HG03159 (cell line): ENCODE results near the gene TNFAIP2.
"Not testable (repeated sequence)": the region's sequence is repeated elsewhere in the genome, so short reads cannot be mapped to it uniquely, and the experiment has no call there.

Experiments
- ATAC-seq: cut with Tn5 transposase; IDR thresholded peaks from one replicate; pipeline ENCODE4 v1.9.1; 2021; ENCODE audit warnings: mild to moderate bottlenecking, moderate library complexity; ENCODE audit not compliant: unreplicated experiment

TNFAIP2 gene

GRCh38 chr14:103107455-103107854 is 15.8 kb upstream of the TNFAIP2 start:
- no peak for ATAC-seq

GRCh38 chr14:103107941-103108748 is 15.1 kb upstream of the TNFAIP2 start:
- ATAC-seq, result no peak

DNA sequence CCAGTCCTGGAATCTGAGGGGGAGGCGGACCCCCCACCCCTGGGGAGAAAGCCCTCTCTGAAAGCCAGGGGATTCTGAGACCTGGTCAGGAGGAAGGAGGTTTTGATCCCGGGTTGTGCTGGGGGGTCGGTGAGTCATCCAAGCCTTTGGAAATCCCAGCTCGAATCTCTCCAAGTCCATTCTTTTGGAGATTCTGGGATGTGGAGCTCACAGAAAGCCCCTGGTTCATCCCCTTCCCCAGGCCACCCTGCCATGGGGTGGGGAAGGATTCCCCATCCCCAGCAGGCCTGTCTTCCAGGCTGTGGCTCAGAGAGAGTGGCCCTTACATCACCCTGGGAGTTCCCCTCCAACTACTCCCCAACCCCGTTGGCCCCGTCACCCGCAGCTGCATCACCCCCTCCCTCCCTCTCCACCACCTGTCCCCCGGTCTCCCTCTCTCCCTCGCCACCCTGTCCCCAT is 14.5 kb upstream of the TNFAIP2 start:
- ATAC-seq, result no peak

DNA sequence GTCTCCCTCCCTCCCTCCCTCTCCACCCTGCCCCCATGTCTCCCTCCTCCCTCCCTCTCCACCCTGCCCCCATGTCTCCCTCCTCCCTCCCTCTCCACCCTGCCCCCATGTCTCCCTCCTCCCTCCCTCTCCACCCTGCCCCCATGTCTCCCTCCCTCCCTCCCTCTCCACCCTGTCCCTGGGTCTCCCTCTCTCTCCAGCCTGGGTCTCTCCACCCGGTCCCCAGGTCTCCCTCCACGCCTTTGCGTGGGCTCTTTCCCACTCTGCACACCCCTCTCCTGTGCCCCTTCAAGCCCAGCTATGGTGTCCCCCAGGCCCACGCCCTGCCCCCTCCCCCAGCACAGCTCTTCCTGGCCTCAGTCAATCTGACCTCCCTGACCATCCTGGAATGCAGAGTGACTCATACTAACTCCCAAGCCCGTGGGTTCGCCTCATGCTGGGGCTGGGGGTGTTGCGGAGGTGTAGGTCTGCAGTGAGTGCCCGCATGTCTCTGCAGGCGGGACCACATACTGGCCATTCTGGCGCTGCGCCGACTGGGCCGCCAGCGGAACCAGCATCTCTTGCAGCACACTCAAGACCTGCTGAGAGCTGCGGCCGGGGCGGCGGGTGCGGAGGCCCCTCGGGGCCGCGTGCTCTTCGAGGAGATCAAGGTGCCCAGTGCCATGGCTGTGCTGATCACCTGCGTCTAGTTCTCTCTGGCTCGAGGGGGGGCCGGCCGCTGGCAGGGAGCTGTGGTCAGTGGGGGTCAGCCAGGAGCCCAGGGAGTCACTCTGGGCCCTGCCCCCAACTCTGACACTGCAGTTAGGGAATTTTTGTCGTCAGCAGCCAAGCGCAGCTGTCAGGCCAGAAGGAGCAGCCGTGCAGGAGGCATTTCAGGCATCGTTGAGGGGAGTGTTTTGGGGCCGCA is 13.5 kb upstream of the TNFAIP2 start:
- ATAC-seq, result no peak

- ATAC-seq, result no peak
These were observed 12.5 kb upstream of the TNFAIP2 start for GRCh38 chr14:103110681-103111231.

DNA sequence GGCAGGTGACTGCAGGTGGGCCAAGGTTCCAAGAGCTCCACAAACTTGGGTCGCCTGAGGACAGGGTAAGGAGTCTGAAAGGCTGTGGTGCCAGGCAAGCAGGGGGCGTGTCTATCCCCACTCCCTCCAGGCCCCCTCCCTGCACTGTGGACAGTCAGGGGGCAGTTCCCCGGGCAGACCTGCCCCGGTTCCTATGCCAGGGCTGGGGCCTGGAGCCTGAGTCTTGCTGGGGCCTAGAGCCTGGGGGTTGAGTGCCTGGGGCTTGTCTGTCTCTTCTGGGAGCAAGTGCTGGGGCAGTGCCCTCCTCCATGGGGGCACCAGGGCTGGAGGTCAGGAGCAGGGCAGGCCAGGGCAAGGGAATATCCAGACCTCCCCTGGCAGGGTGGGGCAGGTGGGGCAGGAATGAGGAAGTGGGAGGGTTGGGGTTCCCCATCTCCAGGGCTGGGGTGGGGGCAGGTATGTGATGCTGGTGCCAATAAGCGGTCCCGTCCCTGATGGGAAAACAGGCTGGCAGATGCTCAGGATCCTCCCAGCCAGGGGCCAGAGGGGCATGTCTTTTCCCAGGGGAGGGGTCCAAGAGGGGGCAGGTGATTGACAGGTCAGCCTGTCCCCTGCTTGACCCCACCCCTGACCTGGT is 11.9 kb upstream of the TNFAIP2 start:
- no peak for ATAC-seq

- no peak for ATAC-seq
These were observed 10.6 kb upstream of the TNFAIP2 start for GRCh38 chr14:103112400-103113243.

GRCh38 chr14:103113303-103113702 is 10.0 kb upstream of the TNFAIP2 start:
- no peak for ATAC-seq

DNA sequence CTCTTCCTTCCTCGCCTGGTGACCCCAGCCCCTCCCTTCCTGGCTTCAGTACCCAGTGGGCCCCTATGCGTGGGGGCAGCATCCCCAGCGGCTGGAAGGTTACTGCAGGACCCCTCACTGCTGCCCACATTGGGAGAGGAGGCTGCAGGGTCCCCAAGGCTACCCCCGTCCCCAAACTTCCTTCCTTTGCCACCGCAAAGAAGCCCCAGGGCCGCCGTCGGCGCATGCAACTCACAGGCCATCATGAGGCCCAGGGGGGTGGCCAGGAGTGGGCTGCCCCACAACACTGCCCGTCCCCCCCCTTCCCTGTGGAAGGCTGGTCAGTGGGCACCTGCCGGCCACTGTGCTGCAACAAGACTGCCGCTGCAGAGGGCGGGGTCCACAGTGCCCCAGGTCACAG is 9.5 kb upstream of the TNFAIP2 start:
- no peak for ATAC-seq

DNA sequence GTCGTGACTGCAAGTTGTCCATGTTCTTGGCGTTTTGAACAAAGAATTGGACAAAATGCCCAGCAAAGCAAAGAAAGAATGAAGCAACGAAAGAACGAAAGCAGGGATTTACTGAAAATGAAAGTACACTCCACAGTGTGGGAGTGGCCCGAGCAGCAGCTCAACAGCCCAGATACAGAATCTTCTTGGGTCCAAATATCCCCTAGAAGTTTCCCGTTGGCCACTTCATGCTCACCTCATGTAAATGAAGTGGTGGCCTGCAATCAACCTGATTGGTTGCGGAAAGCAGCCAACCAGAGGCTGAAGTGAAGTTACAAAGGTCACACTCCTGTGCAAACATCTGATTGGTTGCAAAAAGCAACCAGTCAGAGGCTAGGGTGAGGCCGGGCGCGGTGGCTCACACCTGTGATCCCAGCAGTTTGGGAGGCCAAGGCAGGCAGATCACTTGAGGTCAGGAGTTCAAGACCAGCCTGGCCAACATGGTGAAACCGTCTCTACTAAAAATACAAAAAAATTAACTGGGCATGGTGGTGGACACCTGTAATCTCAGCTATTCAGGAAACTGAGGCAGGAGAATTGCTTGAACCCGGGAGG is 8.1 kb upstream of the TNFAIP2 start:
- ATAC-seq, result not testable (repeated sequence)

- ATAC-seq, result no peak
These were observed 7.3 kb upstream of the TNFAIP2 start for GRCh38 chr14:103115845-103116572.

DNA sequence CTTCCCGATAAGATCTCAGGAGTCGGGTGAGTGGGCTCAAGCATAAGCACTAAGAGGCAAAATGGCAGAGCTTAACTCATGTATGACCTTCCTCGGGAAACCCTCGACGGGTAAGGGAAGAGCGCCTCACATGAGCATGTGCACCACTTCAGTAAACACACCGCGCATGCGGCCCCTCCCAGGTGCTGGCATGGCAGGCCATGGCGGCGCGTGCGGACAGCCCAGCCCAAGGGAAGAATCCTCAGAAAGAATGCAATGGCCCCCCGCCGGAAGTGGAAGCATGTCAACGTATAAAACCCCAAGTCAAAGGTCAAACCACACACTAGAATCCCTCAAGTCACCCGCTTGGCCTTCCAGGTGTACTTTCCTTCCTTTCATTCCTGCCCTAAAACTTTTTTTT is 6.6 kb upstream of the TNFAIP2 start:
- ATAC-seq, result no peak

DNA sequence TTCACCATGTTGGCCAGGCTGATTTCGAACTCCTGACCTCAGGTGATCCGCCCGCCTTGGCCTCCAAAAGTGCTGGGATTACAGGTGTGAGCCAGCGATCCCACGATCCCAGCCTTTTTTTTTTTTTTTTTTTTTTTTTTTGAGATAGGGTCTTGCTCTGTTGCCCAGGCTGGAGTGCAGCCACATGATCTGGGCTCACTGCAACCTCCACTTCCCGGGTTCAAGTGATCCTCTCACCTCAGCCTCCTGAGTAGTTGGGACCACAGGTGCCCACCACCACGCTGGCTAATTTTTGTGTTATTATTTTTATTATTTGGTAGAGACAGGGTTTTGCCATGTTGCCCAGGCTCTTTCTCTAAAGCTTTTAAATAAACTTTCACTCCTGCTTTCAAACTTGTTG is 5.8 kb upstream of the TNFAIP2 start:
- not testable (repeated sequence) for ATAC-seq

GRCh38 chr14:103118018-103118662 is 5.1 kb upstream of the TNFAIP2 start:
- no peak for ATAC-seq

GRCh38 chr14:103118663-103119404 is 4.4 kb upstream of the TNFAIP2 start:
- ATAC-seq, result no peak

DNA sequence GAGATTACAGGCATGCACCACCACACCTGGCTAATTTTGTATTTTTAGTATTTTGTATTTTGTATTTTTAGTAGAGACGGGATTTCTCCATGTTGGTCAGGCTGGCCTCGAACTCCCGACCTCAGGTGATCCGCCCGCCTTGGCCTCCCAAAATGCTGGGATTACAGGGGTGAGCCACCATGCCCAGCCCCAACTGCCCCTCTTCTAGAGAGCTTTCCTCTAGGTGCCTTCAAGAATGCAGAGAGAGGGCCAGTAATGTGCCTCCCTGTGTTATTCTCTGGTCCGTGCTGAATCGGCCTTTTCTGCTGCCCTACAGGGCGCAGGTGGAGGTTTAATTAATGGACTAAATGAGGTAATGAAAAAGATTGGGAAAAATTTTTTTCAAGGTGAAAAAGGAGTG is 3.7 kb upstream of the TNFAIP2 start:
- ATAC-seq, result not testable (repeated sequence)

DNA sequence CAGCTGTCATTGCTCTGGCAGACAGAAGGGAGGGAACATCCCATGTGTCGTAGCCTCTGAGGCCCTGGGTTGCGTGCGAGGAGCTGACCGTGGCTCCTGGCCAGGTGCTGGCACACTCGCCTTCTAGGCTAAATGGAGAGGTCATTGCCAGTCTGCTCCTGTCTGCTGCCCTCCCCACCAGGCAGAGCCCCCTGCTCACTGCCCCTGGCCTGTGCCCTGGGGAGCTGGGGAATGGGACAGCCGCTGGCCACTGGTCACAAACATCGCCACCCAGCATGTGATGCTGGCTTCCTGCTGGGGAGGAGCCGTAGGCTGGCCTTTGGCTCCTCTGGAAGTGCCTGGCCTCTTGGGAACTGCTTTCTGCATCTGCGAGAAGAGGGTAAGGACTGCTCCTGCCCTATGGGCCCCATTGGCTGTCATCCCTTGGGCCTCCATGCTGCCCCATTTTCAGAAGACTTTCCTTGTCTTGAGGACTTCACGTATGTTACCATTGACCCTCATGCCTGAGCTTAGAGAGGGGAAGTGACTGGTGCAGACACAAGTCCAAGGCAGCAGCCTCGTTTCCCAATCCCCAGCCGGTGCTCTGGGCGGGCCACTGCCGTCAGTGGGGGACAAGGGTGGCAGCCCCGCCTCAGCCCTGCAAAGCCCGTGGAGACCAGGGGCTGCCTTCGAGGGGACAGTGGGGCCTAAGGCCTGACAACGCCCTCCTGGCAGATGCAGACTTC is 2.0 kb upstream of the TNFAIP2 start:
- no peak for ATAC-seq
